A549 (cell line): Measurements from ENCODE around the gene FAM228B. TPM values are rescaled to one million over a fixed set of nuclear protein-coding genes. Genes with fewer than 3 reads are reported as not detected.

Experiments
- ATAC-seq, 2 experiments: fragments of 200-7000 bp in 1 of 2; fragments of >200 bp in 1 of 2; cut with Nextera tagmentation in 1 of 2; cut with Tn5 transposase in 1 of 2; 3 replicates each; pipeline versions ENCODE4 v1.8.0 to v1.9.1; 2018 to 2020; ENCODE audit warnings: mild to moderate bottlenecking in 1 of 2, moderate library complexity in 1 of 2
- CTCF ChIA-PET: fragments of 300-600 bp; sonication (Branson Sonifier 250); formaldehyde crosslinking; extraction: SDS; loops from one replicate; lab custom pipeline; 2021; ENCODE audit warnings: antibody characterized with exemption, inconsistent platforms; lab: Yijun Ruan, JAX
- POLR2A ChIA-PET: fragments of 350-600 bp; formaldehyde crosslinking; extraction: SDS; loops from one replicate; lab custom pipeline; 2021; ENCODE audit warnings: antibody characterized with exemption, inconsistent platforms; lab: Yijun Ruan, JAX
- DNase-seq, 2 experiments: peaks; one replicate each; pipeline versions ENCODE4 v3.0.0 to v3.0.0-alpha.2; 2011 to 2016; ENCODE audit warnings: low read depth in 1 of 2, low spot score in 1 of 2
- FAIRE-seq: peaks from 2 replicates; lab custom pipeline; 2011; peaks lifted over from hg19 to GRCh38; lab: Jason Lieb, UNC
- H3K27ac ChIP-seq, 2 experiments: fragments of >200 bp; sonication (Bioruptor Twin); formaldehyde crosslinking; 3 replicates each; pipeline ENCODE4 v1.5.1; 2016 to 2017
- H3K4me1 ChIP-seq: fragments of >200 bp; sonication (Bioruptor Twin); formaldehyde crosslinking; 3 replicates; pipeline ENCODE4 v1.6.1; 2016
- H3K4me2 ChIP-seq: fragments of >200 bp; sonication (Bioruptor Twin); formaldehyde crosslinking; 3 replicates; pipeline ENCODE4 v1.6.1; 2016
- H3K4me3 ChIP-seq: fragments of >200 bp; sonication (Bioruptor Twin); formaldehyde crosslinking; 3 replicates; pipeline ENCODE4 v1.5.1; 2016
- H3K9me3 ChIP-seq: fragments of >200 bp; sonication (Bioruptor Twin); formaldehyde crosslinking; 3 replicates; pipeline ENCODE4 v1.6.1; 2016
- CHD4 ChIP-seq: fragments of 200-600 bp; sonication (generic); IDR thresholded peaks from 2 replicates; pipeline ENCODE4 v1.6.1; 2016; ENCODE audit warnings: antibody characterized with exemption, mild to moderate bottlenecking, borderline replicate concordance
- EHF ChIP-seq: fragments of 250-450 bp; sonication (Bioruptor Pico); IDR thresholded peaks from 2 replicates; pipeline ENCODE4 v1.5.0; 2020; ENCODE audit warnings: mild to moderate bottlenecking
- EP300 ChIP-seq, 2 experiments: fragments of >200 bp; sonication (Bioruptor Twin); formaldehyde crosslinking; IDR thresholded peaks; 2 replicates in 1 of 2; 3 replicates in 1 of 2; pipeline ENCODE4 v1.6.1; 2016 to 2017
- HEYL ChIP-seq: fragments of 250-450 bp; sonication (Bioruptor Pico); IDR thresholded peaks from 2 replicates; pipeline ENCODE4 v1.8.0; 2021; ENCODE audit warnings: mild to moderate bottlenecking, moderate library complexity
- HOXA7 ChIP-seq: fragments of 250-450 bp; sonication (Bioruptor Pico); IDR thresholded peaks from 2 replicates; pipeline ENCODE4 v1.5.0; 2020; ENCODE audit warnings: mild to moderate bottlenecking, moderate library complexity
- HOXB13 ChIP-seq: fragments of 250-450 bp; sonication (Bioruptor Pico); IDR thresholded peaks from 2 replicates; pipeline ENCODE4 v1.5.0; 2020; ENCODE audit warnings: low read depth, mild to moderate bottlenecking, moderate library complexity
- HOXB5 ChIP-seq: fragments of 250-450 bp; sonication (Bioruptor Pico); IDR thresholded peaks from 2 replicates; pipeline ENCODE4 v1.5.0; 2020; ENCODE audit warnings: mild to moderate bottlenecking, moderate library complexity
- JUN ChIP-seq, 2 experiments: fragments of >200 bp; sonication (Bioruptor Twin); formaldehyde crosslinking; IDR thresholded peaks; 2 replicates in 1 of 2; 3 replicates in 1 of 2; pipeline ENCODE4 v1.6.1; 2016 to 2017
- JUNB ChIP-seq: fragments of >200 bp; sonication (Bioruptor Twin); formaldehyde crosslinking; IDR thresholded peaks from 2 replicates; pipeline ENCODE4 v1.6.1; 2016
- KDM5A ChIP-seq: fragments of 200-600 bp; sonication (generic); IDR thresholded peaks from 2 replicates; pipeline ENCODE4 v1.6.1; 2016; ENCODE audit warnings: antibody characterized with exemption, mild to moderate bottlenecking
- MAFK ChIP-seq: fragments of 450-650 bp; IDR thresholded peaks from 2 replicates; pipeline ENCODE4 v1.6.1; 2014; ENCODE audit not compliant: partially characterized antibody
- NPAS2 ChIP-seq: fragments of 250-450 bp; sonication (Bioruptor Pico); IDR thresholded peaks from 2 replicates; pipeline ENCODE4 v1.8.0; 2022; ENCODE audit warnings: mild to moderate bottlenecking, moderate library complexity, borderline replicate concordance
- SMC3 ChIP-seq: fragments of >200 bp; sonication (Bioruptor Twin); formaldehyde crosslinking; IDR thresholded peaks from 3 replicates; pipeline ENCODE4 v1.6.1; 2018; ENCODE audit warnings: inconsistent platforms
- SREBF2 ChIP-seq: fragments of 450-650 bp; IDR thresholded peaks from 2 replicates; pipeline ENCODE4 v1.6.1; 2014; ENCODE audit warnings: mild to moderate bottlenecking, moderate library complexity
- TP53 ChIP-seq: fragments of 250-450 bp; sonication (Bioruptor Pico); IDR thresholded peaks from 2 replicates; pipeline ENCODE4 v1.5.0; 2021; ENCODE audit warnings: mild to moderate bottlenecking, moderate library complexity
- ZSCAN20 ChIP-seq: fragments of 250-450 bp; sonication (Bioruptor Pico); IDR thresholded peaks from 2 replicates; pipeline ENCODE4 v1.8.0; 2022; ENCODE audit warnings: mild to moderate bottlenecking, moderate library complexity
- WGBS: methylation state at CpG from one replicate; pipeline ENCODE4 v1.1.6; 2017; ENCODE audit errors: missing lambda C conversion rate; 5-methylcytosine and 5-hydroxymethylcytosine counted together
- polyA plus RNA-seq, 4 experiments: library from polyadenylated mRNA; depleted of rRNA in 3 of 4; stranded (reverse); fragments of >200 nt; fragmentation: RNase III in 1 of 4; extraction: RNeasy Plus Mini Kit Qiagen cat#74134 plus additional on column Dnase treatment in 1 of 4; gene quantifications; 2 replicates in 3 of 4; 3 replicates in 1 of 4; pipeline ENCODE4 v1.2.3, GENCODE V29; 2011 to 2017
- TF ChIP-seq, protein P1 (sequence below): fragments of 250-450 bp; sonication (Bioruptor Pico); IDR thresholded peaks from 2 replicates; pipeline ENCODE4 v1.5.0; 2021; ENCODE audit warnings: mild to moderate bottlenecking, moderate library complexity, borderline replicate concordance
- TF ChIP-seq, protein P2 (sequence below): fragments of >200 bp; sonication (Bioruptor Twin); formaldehyde crosslinking; IDR thresholded peaks from 3 replicates; pipeline ENCODE4 v1.6.1; 2016
- TF ChIP-seq, protein P3 (sequence below): fragments of 150-350 bp; IDR thresholded peaks from 2 replicates; pipeline ENCODE4 v1.6.1; 2014; ENCODE audit warnings: low read depth, mild to moderate bottlenecking, low read length
- TF ChIP-seq, protein P4 (sequence below): IDR thresholded peaks from 2 replicates; pipeline ENCODE4 v1.6.1; 2012
- TF ChIP-seq, protein P5 (sequence below): IDR thresholded peaks from 2 replicates; pipeline ENCODE4 v1.6.1; 2012

Gene FAM228B
- polyA plus RNA-seq, 2 of the 4 experiments (the other 2 are of a cell fraction) = 3.8 to 7.6 TPM

DNA sequence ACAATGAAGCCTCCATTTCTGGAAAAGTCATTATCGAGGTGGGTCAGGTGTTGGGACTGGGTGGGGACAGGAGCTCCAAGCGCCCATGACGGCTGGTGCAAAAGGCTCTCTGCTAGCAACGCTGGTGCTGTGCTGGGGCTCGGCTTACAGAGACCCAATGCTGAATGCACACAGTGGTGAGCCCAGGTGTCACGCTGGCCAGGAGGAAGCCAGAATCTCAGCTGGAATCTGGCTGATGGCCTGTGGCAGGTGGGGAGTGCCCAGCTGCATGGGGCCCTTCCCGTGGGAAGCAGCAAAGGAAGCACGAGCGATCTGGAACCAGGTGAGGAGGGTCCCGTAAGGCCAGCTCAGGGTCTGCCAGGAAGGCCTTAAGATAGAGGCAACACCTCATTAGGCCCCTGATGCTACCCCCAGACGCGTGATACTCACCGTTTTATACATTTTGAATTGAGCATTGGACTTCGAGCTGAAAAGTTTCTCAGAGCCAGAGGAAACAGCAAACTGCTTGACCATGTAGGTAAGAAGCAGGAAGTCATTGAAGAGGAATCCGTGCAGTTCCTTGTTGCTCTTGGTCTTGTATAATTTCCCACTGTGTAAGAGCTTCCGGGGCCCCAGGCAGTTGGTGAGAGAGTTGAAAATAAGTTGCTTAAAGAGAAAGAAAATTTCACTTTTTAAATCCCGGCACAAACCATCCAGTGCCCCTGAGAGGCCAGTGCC is 86.3 kb downstream of the FAM228B start:
- no peak for ATAC-seq
- 88% methylated on average over 17 of the region's 17 CpGs for WGBS
- H3K27ac ChIP-seq = no peak overlapping the region
- POLR2A ChIA-PET = no interaction called here
- DNase-seq = no peak
- no peaks in the 10 kb centered on the region for H3K9me3 ChIP-seq
- H3K4me1 ChIP-seq = no peaks in the 10 kb centered on the region
- no peak for FAIRE-seq
- TF ChIP-seq, protein P1, sequence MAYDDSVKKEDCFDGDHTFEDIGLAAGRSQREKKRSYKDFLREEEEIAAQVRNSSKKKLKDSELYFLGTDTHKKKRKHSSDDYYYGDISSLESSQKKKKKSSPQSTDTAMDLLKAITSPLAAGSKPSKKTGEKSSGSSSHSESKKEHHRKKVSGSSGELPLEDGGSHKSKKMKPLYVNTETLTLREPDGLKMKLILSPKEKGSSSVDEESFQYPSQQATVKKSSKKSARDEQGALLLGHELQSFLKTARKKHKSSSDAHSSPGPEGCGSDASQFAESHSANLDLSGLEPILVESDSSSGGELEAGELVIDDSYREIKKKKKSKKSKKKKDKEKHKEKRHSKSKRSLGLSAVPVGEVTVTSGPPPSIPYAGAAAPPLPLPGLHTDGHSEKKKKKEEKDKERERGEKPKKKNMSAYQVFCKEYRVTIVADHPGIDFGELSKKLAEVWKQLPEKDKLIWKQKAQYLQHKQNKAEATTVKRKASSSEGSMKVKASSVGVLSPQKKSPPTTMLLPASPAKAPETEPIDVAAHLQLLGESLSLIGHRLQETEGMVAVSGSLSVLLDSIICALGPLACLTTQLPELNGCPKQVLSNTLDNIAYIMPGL = no peak
- TF ChIP-seq, protein P2, sequence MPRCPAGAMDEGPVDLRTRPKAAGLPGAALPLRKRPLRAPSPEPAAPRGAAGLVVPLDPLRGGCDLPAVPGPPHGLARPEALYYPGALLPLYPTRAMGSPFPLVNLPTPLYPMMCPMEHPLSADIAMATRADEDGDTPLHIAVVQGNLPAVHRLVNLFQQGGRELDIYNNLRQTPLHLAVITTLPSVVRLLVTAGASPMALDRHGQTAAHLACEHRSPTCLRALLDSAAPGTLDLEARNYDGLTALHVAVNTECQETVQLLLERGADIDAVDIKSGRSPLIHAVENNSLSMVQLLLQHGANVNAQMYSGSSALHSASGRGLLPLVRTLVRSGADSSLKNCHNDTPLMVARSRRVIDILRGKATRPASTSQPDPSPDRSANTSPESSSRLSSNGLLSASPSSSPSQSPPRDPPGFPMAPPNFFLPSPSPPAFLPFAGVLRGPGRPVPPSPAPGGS = no peak
- TF ChIP-seq HOXA7 (CRISPR knock-in tag) = no peak
- no peak for TF ChIP-seq NPAS2 (CRISPR knock-in tag)
- TF ChIP-seq, protein P3, sequence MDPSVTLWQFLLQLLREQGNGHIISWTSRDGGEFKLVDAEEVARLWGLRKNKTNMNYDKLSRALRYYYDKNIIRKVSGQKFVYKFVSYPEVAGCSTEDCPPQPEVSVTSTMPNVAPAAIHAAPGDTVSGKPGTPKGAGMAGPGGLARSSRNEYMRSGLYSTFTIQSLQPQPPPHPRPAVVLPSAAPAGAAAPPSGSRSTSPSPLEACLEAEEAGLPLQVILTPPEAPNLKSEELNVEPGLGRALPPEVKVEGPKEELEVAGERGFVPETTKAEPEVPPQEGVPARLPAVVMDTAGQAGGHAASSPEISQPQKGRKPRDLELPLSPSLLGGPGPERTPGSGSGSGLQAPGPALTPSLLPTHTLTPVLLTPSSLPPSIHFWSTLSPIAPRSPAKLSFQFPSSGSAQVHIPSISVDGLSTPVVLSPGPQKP = no peak
- TF ChIP-seq KDM5A = no peak
- no peak for TF ChIP-seq JUN (IDR thresholded peaks at IDR 0.05)
- TF ChIP-seq TP53 (CRISPR knock-in tag) = no peak
- no peak for TF ChIP-seq CHD4
- no peak for TF ChIP-seq MAFK
- TF ChIP-seq SMC3 = no peak
- TF ChIP-seq, protein P4, sequence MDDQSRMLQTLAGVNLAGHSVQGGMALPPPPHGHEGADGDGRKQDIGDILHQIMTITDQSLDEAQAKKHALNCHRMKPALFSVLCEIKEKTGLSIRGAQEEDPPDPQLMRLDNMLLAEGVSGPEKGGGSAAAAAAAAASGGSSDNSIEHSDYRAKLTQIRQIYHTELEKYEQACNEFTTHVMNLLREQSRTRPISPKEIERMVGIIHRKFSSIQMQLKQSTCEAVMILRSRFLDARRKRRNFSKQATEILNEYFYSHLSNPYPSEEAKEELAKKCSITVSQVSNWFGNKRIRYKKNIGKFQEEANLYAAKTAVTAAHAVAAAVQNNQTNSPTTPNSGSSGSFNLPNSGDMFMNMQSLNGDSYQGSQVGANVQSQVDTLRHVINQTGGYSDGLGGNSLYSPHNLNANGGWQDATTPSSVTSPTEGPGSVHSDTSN = no peak
- no peak for TF ChIP-seq HOXB5 (CRISPR knock-in tag)
- no peak for TF ChIP-seq SREBF2
- TF ChIP-seq HEYL (CRISPR knock-in tag) = no peak
- no peak for TF ChIP-seq JUNB
- TF ChIP-seq, protein P5, sequence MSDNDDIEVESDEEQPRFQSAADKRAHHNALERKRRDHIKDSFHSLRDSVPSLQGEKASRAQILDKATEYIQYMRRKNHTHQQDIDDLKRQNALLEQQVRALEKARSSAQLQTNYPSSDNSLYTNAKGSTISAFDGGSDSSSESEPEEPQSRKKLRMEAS = no peak
- no peak for TF ChIP-seq ZSCAN20 (CRISPR knock-in tag)
- TF ChIP-seq EHF = no peak
- no peak overlapping the region for H3K4me2 ChIP-seq
- no peak overlapping the region for H3K4me3 ChIP-seq
- CTCF ChIA-PET = interaction anchor here (0.8 to 1.3 kb wide), 2 partner anchors 8 to 11 kb away, joined by 3 to 5 read pairs; no protein-coding TSS in a partner anchor

DNA sequence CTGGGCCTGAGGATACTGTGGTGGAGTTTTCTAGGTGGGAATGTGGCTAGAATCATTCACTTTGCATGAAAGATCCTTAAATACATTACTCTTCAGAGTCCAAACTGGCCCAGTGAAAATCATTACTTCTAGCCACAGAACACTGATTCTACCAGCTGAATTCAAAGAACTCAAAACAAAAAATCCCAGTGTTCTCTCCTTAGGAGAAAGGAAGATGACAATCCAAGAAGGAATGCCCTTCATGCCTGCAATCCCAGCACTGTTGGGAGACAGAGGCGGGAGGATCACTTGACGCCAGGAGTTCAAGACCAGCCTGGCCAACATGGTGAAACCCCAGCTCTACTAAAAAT is 86.8 kb downstream of the FAM228B start:
- Histone ChIP-seq H3K27ac (no peak overlapping the region), H3K4me2 (no peak overlapping the region), H3K4me3 (no peak overlapping the region), H3K4me1 (no peaks in the 10 kb centered on the region), H3K9me3 (no peaks in the 10 kb centered on the region)
- DNase-seq = no peak
- no peak for FAIRE-seq
- POLR2A ChIA-PET = no interaction called here
- no peak for ATAC-seq
- TF ChIP-seq EP300 (IDR thresholded peaks at IDR 0.05) (no peak), MAFK (no peak), ZSCAN20 (CRISPR knock-in tag) (no peak), CHD4 (no peak), HOXB13 (CRISPR knock-in tag) (no peak), KDM5A (no peak)
- TF ChIP-seq, all 56 proteins: peak for 0
- 90% methylated on average over 2 of the region's 2 CpGs for WGBS
- CTCF ChIA-PET = interaction anchor here (0.8 to 1.3 kb wide), 2 partner anchors 9 to 11 kb away, joined by 3 to 5 read pairs; no protein-coding TSS in a partner anchor
